BLaER1 (cell line): Measurements from ENCODE around the gene MEF2B.
"Not testable (repeated sequence)": the region's sequence is repeated elsewhere in the genome, so short reads cannot be mapped to it uniquely, and the experiment has no call there.

ENCODE experiments used
- H3K27ac ChIP-seq: shearing (Covaris generic); formaldehyde crosslinking; 2 replicates; pipeline ENCODE4 v1.8.1; 2022
- H3K27me3 ChIP-seq: shearing (Covaris generic); formaldehyde crosslinking; 2 replicates; pipeline ENCODE4 v1.8.1; 2022
- H3K36me3 ChIP-seq: shearing (Covaris generic); formaldehyde crosslinking; 2 replicates; pipeline ENCODE4 v1.8.1; 2022
- H3K4me1 ChIP-seq: shearing (Covaris generic); formaldehyde crosslinking; 2 replicates; pipeline ENCODE4 v1.8.1; 2022
- H3K4me2 ChIP-seq: shearing (Covaris generic); formaldehyde crosslinking; 2 replicates; pipeline ENCODE4 v1.8.1; 2022
- H3K4me3 ChIP-seq: shearing (Covaris generic); formaldehyde crosslinking; 2 replicates; pipeline ENCODE4 v1.8.1; 2022
- H3K9ac ChIP-seq: shearing (Covaris generic); formaldehyde crosslinking; 2 replicates; pipeline ENCODE4 v1.8.1; 2022
- H3K9me3 ChIP-seq: shearing (Covaris generic); formaldehyde crosslinking; 2 replicates; pipeline ENCODE4 v1.8.1; 2022
- H4K20me1 ChIP-seq: shearing (Covaris generic); formaldehyde crosslinking; 2 replicates; pipeline ENCODE4 v1.8.1; 2022
- Cebpa-rat ChIP-seq: shearing (Covaris generic); IDR thresholded peaks from 2 replicates; pipeline ENCODE4 v1.8.1; 2022

MEF2B gene

DNA sequence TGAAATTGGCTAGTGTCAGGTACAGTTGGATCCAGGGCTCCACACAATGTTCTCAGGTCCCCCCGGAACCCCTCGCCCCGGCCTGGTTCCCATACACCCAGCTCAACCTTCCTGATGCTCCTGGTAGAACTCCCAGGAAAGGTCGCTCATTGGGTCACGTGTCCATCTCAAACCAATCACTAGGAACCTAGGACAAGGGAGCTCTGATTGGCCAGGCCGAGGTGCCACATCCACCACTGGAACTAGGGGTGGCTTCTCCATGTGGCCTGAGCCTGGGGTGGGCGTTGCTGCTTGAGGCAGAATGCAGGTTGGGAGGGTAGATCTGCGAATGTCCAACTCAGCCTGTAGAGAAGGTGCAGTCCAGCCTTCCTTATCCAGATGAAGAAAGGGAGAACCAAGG lies 6.9 kb upstream of the MEF2B start:
- Histone ChIP-seq H3K4me1 (peaks cover 4% of the 10 kb centered on the region), H3K4me2 (no peak overlapping the region), H3K27me3 (no peaks in the 10 kb centered on the region), H3K9me3 (no peaks in the 10 kb centered on the region), H3K27ac (no peak overlapping the region), H3K36me3 (peaks cover 61% of the 10 kb centered on the region), H3K4me3 (no peak overlapping the region), H4K20me1 (peaks cover 3% of the 10 kb centered on the region; the same call in 1 of the 2 replicates), H3K9ac (no peak overlapping the region)
- TF ChIP-seq Cebpa-rat = no peak

GRCh38 chr19:19173243-19173642 lies 3.2 kb upstream of the MEF2B start:
- not testable (repeated sequence) for H3K4me2 ChIP-seq, H3K9me3 ChIP-seq, H3K9ac ChIP-seq, H3K27ac ChIP-seq, H3K4me3 ChIP-seq, H3K27me3 ChIP-seq
- peaks cover 27% of the 10 kb centered on the region for H3K4me1 ChIP-seq
- H4K20me1 ChIP-seq = peaks cover 36% of the 10 kb centered on the region
- peaks cover 25% of the 10 kb centered on the region for H3K36me3 ChIP-seq

- H3K4me2 ChIP-seq = peak overlapping the region; percentile 36; the same call in 1 of the 2 replicates
- no peaks in the 10 kb centered on the region for H3K9me3 ChIP-seq
- peaks cover 27% of the 10 kb centered on the region for H3K4me1 ChIP-seq
- H3K27me3 ChIP-seq = no peaks in the 10 kb centered on the region
- peaks cover 15% of the 10 kb centered on the region for H3K36me3 ChIP-seq
- TF ChIP-seq Cebpa-rat = no peak
- H3K4me3 ChIP-seq = no peak overlapping the region
- H3K27ac ChIP-seq = 0 out of 2 replicates have a peak overlapping the region, but pooled peaks have one; percentile 18
- no peak overlapping the region for H3K9ac ChIP-seq
- peaks cover 36% of the 10 kb centered on the region for H4K20me1 ChIP-seq
Observed at GRCh38 chr19:19171821-19172532, 1.9 kb upstream of the MEF2B start.

DNA sequence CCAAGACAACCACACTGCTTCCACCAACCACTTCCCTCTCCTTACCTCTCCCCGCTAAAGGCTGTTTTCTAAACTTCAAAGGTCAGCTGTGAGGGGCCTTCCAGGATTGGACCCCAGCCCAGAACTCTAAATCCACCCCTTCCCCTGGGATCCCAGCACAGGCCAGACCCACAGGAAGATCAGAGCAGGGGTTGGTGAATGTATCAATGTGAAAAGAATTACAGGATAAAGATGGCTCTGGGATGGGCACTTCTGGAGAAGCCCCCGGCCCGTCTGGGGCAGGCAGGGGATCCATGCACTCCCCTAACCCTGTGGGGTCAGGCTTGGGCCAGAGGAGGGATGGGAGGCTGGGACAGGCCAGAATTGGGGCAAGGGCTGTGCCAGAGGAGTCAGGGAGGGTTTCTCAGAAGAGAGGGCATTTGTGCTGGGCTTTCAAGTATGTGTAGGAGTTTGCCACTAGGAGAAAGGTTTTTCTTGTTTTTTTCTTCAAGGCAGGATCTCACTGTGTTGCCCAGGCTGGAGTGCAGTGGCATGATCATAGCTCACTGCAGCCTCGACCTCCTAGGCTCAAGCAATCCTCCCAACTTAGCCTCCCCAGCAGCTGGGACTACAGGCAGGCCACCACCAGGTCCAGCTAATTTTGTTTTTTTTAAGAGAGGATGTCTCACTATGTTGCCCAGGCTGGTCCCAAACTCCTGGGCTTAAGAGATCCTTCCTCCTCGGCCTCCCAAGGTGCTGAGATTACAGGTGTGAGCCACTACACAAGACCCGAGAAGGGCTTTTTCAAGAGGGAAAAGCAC lies 1.0 kb upstream of the MEF2B start:
- peaks cover 11% of the 10 kb centered on the region; the same call in 1 of the 2 replicates for H3K36me3 ChIP-seq
- H3K4me2 ChIP-seq = peak overlapping the region; percentile 88
- peaks cover 27% of the 10 kb centered on the region for H3K4me1 ChIP-seq
- H3K4me3 ChIP-seq = peak overlapping the region; percentile 50
- H3K9me3 ChIP-seq = no peaks in the 10 kb centered on the region
- H4K20me1 ChIP-seq = peaks cover 36% of the 10 kb centered on the region
- no peak for TF ChIP-seq Cebpa-rat
- no peak overlapping the region for H3K27ac ChIP-seq
- H3K9ac ChIP-seq = no peak overlapping the region
- no peaks in the 10 kb centered on the region for H3K27me3 ChIP-seq

DNA sequence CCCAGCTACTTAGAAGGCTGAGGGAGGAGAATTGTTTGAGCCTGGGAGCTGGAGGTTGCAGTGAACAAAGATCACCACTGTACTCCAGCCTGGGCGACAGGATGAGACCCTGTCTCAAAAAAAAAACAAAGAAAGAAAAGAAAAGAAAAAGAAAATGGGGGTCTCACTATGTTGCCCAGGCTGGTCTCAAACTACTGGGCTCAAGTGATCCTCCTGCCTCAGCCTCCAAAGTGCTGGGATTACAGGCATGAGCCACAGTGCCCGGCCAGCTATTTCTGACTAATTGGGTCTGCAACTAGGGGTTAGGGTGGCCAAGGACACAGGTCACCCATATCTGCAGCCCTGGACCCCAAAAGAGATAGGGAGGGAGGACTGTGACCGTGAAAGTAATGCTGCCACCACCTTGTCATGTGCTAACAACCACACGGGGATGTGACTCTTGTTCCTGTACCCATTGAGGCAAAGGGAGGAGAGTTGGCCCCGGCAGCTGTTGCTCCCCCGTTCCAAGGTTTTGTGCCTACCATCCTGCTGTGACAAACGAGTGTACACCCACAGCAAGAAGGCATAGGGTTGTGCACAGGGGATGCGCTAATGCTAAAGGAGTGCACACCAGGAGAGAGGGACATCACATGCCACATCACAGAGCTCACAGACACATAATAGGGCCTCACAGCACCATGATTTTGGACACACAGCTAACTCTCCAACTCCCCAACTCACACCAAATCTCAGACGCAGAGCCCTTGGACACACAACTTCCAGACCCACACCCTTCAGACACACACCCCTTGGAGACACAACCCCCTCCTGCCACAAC lies 619 bp downstream of the MEF2B start:
- H3K9me3 ChIP-seq = no peaks in the 10 kb centered on the region
- H3K4me3 ChIP-seq = peak overlapping the region; percentile 50
- peaks cover 36% of the 10 kb centered on the region for H4K20me1 ChIP-seq
- H3K27me3 ChIP-seq = no peaks in the 10 kb centered on the region
- peaks cover 27% of the 10 kb centered on the region for H3K4me1 ChIP-seq
- TF ChIP-seq Cebpa-rat = no peak
- peak overlapping the region; percentile 88 for H3K4me2 ChIP-seq
- no peak overlapping the region for H3K27ac ChIP-seq
- H3K36me3 ChIP-seq = peaks cover 5% of the 10 kb centered on the region; the same call in 1 of the 2 replicates
- no peak overlapping the region for H3K9ac ChIP-seq

- Histone ChIP-seq H3K27ac (no peak overlapping the region), H3K4me1 (peaks cover 27% of the 10 kb centered on the region), H3K4me2 (no peak overlapping the region), H3K9me3 (no peaks in the 10 kb centered on the region), H3K4me3 (no peak overlapping the region), H3K9ac (no peak overlapping the region), H3K27me3 (no peaks in the 10 kb centered on the region), H4K20me1 (peaks cover 36% of the 10 kb centered on the region), H3K36me3 (peaks cover 5% of the 10 kb centered on the region; the same call in 1 of the 2 replicates)
- TF ChIP-seq Cebpa-rat = no peak
Observed at GRCh38 chr19:19167612-19168011, 2.5 kb downstream of the MEF2B start.

DNA sequence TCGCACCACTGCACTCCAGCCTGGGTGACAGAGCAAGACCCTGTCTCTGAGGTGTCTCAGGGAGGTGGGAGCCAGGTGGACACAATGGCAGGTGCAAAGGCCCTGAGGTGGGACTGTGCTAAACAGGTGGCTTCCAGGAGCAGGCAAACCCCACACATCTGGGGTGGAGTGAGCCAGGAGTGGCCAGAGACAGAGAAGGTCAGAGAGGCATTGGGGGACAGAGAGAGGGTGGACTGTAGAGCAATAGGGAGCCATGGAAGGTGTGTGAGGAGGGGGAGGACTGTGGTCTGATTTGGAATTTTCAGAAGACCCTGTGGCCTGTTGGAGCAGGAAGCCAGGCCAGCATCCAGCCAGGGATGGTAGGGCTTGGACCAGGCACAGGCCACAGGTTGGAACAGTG lies 4.7 kb downstream of the MEF2B start:
- Histone ChIP-seq H3K27me3 (no peaks in the 10 kb centered on the region), H3K36me3 (peaks cover 5% of the 10 kb centered on the region; the same call in 1 of the 2 replicates), H3K27ac (no peak overlapping the region), H3K4me1 (peaks cover 19% of the 10 kb centered on the region), H3K4me2 (no peak overlapping the region), H3K9me3 (no peaks in the 10 kb centered on the region), H4K20me1 (peaks cover 18% of the 10 kb centered on the region), H3K9ac (no peak overlapping the region), H3K4me3 (no peak overlapping the region)
- TF ChIP-seq Cebpa-rat = no peak

DNA sequence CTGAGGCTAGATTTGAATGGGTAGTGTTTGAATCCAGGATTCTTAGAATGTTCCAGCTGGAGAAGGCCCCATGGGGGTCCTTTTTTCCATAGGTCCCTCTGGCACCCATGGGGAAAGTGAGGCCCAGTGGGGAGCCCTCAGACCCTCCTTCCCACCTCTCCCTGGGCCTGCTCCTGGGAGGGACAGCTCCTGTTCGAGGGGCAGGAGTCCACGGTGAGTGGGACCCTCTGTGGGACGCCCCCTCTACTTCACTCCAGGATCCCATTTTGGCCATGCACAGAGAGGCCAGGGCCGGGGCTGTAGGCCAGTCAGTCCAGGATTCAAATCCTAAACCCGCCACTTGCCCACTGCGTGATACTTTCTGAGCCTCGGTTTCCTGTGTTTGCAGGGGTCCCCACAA lies 7.6 kb downstream of the MEF2B start:
- TF ChIP-seq Cebpa-rat = no peak
- H3K9me3 ChIP-seq = no peaks in the 10 kb centered on the region
- H3K27me3 ChIP-seq = no peaks in the 10 kb centered on the region
- no peak overlapping the region for H3K4me2 ChIP-seq
- peaks cover 5% of the 10 kb centered on the region; the same call in 1 of the 2 replicates for H3K36me3 ChIP-seq
- peaks cover 32% of the 10 kb centered on the region for H3K4me1 ChIP-seq
- no peak overlapping the region for H3K4me3 ChIP-seq
- H3K9ac ChIP-seq = no peak overlapping the region
- no peak overlapping the region for H3K27ac ChIP-seq
- H4K20me1 ChIP-seq = no peaks in the 10 kb centered on the region

- H3K4me2 ChIP-seq = peak overlapping the region; percentile 63
- H3K9ac ChIP-seq = no peak overlapping the region
- H3K36me3 ChIP-seq = peaks cover 17% of the 10 kb centered on the region
Observed at GRCh38 chr19:19160461-19161035, 9.5 kb downstream of the MEF2B start.

More at GRCh38 chr19:19160461-19161035, 9.5 kb downstream of the MEF2B start:
- Histone ChIP-seq H4K20me1 (no peaks in the 10 kb centered on the region), H3K4me1 (peaks cover 32% of the 10 kb centered on the region), H3K27me3 (no peaks in the 10 kb centered on the region), H3K27ac (peak overlapping the region; percentile 65), H3K4me3 (no peak overlapping the region), H3K9me3 (no peaks in the 10 kb centered on the region)
- no peak for TF ChIP-seq Cebpa-rat
